COLO668 (cell line): ENCODE results near the gene CST6.
"Not testable (repeated sequence)": the region's sequence is repeated elsewhere in the genome, so short reads cannot be mapped to it uniquely, and the experiment has no call there.

Experiments
- DNase-seq: peaks from one replicate; lab custom pipeline; 2025; ENCODE audit not compliant: unreplicated experiment; lab: John Stamatoyannopoulos, UW

CST6 gene

DNA sequence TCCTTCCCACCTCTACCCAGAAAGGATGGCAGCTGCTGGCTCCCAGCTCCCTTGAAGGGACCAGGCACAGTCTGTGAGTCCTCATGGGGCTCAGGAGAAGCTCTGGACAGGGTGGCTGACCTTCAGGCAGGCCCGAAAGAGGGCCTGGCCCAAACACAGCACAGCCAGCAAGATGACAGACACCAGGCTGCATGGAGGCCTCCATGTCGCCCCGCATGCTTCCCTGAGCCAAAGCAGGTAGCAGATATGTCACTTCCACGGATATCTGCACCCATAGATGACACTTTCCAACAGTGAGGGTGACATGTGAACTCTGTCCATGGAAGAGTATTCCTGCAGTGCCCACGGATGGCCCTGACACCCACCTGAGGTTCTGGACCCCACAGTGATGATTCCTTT, 28.2 kb upstream of the CST6 start:
- DNase-seq = no peak

DNA sequence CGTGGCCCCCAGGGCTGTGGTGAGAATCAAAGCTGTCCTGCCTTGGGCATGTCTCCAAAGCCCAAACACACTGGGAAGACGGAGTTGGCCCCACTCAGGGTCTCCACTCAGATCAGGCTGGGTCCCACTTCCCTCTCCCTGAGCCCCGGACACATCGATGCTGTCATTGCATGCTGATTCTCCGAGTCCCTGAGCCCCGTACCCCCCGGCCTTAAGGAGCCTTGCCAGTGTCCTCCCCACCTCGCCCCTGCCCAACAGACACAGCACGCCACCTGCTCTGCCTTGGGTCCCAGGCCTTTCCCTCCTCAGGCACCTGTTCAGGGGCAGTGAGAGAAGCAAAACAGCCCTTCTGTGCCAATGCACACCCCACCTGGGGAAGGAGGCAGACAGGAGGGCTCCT, 24.5 kb upstream of the CST6 start:
- no peak for DNase-seq

DNA sequence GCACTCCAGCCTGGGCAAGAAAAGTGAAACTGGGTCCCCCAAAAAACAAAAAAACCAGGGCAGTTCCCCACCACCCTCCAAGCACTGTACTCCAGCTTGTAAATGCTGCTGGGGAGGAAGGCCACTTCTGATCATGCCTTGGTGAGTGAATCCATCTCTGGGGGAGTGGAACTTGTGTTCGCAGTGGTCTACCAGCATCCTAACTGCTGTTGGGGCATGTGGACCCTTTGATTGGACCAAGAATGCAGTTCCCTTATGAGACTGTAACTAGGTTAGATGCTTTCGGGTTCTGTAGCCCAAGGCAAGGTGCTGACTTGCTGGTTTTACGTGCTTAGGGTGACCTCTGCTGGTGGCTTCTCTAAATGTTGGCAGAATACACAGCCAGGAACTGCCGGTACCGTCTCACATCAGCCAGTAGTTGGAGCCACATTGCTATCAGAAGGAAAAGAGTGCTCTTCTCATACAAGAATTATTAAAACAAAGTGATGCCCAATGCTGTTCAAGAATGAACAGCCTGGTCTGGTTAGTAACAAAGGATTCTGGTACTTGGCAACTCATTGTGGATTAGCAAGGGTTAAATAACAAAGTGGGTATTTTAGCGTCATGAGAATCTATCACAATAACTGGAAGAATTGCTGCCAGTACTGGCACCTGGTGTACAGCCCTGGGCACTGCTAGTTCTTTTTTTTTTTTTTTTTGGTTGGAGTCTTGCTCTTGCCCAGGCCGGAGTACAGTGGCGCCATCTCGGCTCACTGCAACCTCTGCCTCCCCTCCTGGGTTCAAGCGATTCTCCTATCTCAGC, 22.8 kb upstream of the CST6 start:
- peak; percentile 87 for DNase-seq

DNA sequence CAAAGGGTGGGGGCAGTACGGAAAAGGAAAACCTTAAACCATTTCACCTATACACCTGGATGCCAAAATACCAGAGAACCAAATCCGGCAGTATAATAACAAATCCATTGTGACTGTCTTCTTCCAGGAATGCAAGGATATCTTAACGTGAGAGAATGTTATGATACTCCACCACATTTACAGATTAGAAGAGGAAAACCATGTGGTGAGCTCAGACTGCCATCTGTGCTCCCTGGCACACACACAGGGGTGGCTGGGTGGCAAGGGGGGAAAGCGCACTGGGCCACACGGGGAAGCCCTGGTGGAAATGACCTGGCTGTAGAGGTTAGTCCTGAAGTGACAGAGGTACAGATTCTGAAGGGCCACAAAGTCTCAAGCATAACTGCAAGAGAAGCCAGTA, 19.8 kb upstream of the CST6 start:
- DNase-seq = no peak

DNA sequence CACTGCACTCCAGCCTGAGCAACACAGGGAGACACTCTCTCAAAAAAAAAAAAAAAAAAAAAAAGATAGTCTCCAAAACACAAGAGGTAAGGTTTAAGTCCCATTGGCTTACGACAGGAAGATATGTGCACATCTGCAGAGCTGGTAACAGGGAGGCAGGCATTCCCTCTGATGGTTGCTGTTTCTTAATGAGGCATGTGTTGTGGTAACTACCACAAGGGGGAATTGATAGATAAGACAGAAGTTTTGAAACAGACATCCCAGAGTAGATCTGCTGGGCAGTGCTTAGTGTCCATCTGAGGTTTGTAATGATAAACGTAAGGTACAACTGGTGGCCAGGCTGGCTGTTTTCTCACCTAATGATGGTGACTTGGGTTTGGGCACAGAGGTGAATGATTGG, 14.5 kb upstream of the CST6 start:
- DNase-seq = no peak

DNA sequence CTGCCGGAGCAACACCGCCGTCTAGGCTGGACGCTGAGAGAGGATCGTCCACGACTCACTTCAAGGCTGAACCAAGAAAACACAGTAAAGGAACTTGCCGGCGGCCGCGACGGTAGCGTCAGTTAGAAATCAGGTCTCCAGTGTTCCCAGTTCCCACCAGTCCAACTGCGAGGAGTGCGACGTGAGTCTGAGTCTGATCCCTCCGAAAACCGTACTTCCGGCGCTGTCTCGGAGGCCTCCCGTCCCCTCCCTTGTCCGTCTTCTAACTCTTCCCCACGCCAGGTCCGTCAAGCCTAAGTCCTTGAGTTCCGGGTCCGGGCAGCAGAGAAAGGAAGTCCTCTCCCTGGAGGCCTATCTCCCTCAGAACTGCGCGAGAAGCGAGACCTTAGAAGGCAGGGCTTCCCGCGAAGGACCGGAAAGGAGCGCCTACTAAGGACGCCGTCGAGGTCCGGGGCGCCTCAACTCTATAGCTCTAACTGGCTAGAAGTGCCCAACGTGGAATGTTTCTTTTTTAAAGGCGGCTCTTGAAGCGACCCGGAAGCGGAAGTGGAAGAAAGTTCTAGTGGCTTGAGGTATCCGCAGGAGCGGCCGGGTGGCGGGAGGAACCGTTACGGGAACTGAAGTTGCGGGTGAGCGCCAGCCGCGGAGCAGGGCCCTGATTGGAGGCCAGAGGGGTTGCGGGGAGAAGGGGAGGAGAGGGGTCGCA, 9.7 kb upstream of the CST6 start, which contains the start of the genes BANF1 and EIF1AD:
BANF1 (plus strand) TSS at position 562 of the 706 bp plus-strand sequence. CDS start 748 bp downstream, outside the sequence.
EIF1AD (minus strand) TSS at position 216 of the 706 bp plus-strand sequence. CDS start 1,768 bp downstream, outside the sequence.
- DNase-seq = peak; percentile 96

DNA sequence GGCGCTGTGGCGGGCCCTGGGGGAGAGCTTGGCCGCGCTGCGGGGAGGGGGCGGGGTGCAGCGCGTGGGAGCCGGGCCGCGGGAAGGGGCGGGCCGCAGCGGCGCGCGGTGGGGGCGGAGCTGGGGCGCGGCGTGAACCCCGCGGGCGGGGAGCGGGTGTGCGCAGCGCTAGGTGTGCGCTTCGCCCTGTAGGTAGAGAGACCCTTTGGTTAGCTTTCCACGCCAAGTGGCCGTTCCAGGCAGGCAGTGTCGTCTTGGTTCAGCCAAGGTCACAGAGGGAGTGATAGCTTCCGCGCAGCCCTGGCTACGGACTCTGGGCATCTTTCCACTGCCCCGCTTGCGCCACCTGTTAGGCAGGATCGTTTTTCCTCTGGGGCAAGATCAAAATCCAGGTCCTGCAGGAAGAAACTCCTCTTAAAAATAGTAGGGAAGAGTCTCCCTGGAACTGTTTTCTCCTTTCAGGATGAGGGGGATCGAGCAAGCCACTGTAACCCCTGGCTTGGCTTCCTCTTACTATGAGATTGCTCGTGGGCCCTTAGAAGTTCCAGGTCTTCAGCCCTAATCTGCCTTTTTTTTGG, 9.1 kb upstream of the CST6 start:
- DNase-seq = peak; percentile 81

DNA sequence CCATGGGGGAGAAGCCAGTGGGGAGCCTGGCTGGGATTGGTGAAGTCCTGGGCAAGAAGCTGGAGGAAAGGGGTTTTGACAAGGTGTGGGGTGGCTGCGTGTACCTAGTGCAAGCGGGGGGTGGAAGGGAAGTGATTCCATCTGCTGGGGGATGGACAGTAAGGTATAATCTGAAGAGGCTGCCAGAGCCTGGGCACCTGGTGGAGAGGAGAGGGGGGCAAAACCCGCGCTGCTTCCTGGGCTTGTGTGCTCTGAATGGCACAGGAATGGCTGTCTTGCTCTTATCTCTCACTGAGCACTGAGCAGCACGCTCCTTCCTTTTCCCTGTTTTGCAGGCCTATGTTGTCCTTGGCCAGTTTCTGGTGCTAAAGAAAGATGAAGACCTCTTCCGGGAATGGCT, 8.5 kb upstream of the CST6 start:
- DNase-seq = peak; percentile 20

DNA sequence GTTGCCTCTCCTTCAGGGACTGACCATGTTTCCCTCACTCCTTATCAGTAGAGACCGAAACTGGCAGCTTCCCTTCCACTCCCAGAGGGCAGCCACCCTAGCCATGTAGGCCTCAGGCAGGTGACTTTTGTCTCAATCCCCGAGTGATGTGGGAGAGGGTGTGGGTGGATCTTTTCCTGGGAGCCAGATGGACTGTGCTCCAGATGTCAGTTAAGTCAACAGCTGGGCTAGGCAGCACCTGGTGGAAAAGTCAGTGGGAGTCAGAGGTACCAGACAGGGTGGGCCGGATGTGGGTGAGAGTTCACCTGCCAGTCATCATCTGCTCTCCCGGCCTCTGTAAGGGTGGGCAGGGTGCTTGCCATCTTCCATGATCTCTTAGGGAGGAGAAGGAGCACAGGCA, 7.6 kb upstream of the CST6 start:
- DNase-seq = peak; percentile 24

DNA sequence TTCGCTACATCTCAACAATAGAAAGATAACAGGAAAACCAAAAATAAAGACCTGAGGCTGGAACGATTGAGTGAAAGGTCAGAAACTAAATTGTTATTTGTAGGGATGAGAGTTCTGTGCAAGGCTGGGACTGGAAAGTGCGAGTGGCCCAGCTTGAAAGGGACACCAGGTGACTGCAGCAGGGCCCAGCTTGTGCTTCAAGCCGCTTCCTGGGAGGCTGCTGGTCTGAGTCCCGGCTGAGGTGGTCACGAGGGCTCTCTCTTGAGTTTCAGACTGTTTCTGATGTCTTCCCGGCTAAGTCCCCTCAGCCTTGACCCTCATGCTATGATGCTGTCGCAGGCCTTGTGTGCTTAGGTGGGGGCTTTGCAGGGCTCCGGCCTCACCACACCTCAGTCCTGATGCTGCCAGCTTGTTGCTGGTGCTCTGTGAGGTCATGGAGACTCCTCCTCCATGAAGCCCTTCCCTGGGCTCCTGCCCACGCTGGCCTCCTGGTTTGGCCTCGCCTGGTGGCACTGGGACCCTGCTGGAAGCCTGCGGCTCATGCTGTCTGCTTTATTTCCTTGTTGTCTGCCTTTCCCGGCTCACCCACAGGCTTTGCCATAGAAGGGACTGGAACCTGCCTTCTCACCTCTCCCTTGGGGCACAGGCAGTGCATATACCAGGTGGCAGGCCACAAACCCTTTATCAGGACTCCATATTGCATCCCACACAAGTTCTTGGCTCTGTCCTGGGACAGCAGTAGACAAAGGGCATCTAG, 5.5 kb upstream of the CST6 start:
- DNase-seq = no peak

DNA sequence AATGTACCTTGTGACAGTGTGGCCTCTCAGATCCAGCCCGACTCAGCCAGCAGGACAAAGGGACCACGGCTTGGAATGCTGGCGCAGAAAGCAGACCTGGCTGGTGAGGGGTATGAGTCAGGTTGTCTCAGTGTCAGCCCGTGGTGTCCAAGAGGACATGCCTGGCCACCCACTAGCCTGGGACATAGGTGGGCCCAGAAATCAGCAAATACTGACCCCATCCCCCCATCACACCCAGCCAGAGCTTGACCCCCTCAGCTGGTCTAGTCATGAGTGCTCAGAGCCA, 5.0 kb upstream of the CST6 start:
- no peak for DNase-seq

DNA sequence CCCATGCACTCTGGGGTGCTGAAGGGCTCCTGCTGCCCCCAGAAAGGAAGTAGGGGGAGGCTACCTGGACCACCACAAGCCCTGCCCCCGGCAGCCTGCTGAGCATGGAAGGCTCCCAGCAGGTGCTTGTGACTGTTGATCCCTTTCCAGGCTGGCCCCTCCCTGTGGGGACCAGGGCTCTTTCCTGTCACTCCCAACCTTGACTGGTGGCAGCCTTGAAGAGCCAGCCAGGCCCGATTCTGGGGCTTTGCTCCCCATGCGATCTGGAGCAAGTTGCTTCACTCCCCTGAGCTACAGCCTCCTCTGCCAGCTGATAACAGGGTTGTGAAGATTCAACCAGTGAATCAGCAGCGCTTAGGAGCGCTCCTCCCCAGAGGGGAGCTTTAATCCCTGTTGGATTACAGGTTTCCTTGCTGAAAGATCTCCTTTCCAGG, 4.6 kb upstream of the CST6 start:
- DNase-seq = peak; percentile 22

DNA sequence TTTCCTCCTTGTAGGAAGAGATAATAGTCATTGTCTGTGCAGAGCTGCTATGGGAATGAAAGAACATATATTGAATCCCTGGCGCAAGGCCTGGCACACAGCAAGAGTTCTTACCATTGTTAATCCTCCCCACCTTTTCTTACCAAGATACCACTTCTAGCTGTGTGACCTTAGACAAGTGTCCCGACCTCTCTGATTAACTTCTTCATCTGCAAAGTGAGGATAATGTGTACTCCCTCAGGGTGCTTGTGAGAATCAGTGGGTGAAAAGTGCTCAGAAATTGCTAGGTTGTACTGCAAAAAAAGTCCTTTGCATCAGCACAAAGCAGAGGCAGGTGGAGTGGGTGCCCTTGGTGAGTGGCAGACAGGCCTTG, 3.7 kb upstream of the CST6 start:
- no peak for DNase-seq

DNA sequence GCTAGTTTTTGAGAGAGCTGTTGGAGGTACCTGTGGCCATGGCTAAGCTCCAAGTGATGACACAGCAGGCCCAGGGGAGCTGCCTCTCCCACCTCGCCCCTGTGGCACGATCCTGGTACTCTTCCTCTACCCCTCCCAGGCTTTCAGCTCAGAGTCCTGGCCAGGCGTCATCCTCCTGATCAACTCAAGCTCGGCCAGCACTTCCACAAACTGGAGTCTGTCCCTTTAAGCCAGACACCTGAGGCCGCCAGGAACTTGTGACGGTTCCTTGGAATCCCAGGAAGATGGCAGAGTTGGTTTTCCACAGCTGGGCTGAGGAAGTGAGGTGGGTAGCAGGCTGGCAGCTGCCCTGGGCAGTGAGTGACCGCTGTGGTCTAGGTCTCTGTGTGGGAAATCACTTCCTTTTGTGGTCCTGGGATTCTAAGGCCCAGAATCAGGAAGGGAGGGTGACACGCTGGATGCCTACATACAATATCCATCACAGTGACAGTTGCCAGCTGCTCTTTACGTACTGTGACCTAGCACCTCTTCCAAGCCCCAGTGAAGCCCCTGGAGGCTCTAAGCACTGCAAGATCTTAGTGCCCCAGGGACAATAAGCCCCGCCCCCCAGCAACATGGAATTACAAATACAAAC, 3.2 kb upstream of the CST6 start:
- peak; percentile 14 for DNase-seq

DNA sequence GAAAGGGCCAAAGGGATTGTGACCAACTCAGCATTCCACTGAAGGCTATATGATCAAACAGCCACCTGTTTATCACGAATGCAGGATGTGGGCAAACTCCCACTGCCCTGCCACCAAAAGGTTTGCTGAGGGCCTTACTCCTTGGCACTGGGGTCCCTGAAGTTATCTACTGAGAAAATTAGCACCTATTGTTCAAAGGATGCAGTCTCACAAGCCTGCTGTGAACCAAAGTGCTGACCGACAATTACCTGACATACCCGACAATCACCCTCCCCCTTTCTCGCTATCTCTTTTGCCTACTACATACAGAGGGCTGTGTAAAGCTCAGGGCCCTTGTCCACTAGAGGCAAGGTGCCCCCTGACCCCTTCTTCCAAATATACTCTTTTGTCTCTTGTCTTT, 1.8 kb upstream of the CST6 start:
- DNase-seq = not testable (repeated sequence)

DNA sequence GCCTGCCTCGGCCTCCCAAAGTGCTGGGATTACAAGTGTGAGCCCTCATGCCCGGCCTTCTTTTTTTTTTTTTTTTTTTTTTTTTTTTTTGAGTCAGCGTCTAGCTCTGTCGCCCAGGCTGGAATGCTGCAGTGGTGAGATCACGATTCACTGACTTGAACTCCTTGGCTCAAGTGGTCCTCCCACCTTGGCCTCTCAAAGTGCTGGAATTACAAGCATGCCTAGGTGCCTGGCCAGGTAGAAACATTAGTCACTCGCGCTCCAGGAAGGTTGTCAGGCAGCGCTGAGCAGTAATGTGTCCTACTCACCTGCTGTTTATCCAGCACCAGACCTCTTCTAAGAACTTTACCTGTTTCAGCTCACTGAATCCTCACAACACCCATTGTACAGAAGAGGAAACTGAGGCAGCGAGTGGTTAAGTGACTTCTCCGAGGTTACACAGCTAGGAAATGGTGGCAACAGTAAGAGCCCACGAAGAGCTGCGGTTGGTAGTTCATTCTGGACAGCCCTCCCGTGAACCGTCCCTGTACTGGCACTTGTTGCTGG, 496 bp upstream of the CST6 start:
- no peak for DNase-seq

DNA sequence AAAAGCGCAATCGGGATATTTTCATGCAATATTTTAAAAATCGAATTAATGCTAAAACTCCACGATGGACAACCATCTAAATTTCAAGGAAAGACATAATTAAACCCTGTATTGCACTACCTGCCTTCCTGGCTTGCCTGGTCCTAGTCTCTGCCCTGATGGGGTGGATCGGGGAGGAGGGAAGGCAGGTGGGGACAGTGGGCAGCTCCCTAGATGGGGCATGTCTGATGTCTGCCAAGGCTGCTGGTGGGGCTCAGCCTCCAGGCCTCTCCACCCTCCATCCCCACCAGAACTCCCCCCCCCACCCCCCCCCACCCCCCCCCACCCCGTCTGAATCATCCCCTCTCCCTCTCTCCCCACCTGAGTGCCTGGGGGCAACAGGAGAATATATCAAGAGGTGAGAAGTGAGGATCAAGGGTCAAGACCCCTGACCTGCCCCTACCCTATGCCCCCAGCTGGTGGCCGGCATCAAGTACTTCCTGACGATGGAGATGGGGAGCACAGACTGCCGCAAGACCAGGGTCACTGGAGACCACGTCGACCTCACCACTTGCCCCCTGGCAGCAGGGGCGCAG, 650 bp downstream of the CST6 start:
- no peak for DNase-seq

DNA sequence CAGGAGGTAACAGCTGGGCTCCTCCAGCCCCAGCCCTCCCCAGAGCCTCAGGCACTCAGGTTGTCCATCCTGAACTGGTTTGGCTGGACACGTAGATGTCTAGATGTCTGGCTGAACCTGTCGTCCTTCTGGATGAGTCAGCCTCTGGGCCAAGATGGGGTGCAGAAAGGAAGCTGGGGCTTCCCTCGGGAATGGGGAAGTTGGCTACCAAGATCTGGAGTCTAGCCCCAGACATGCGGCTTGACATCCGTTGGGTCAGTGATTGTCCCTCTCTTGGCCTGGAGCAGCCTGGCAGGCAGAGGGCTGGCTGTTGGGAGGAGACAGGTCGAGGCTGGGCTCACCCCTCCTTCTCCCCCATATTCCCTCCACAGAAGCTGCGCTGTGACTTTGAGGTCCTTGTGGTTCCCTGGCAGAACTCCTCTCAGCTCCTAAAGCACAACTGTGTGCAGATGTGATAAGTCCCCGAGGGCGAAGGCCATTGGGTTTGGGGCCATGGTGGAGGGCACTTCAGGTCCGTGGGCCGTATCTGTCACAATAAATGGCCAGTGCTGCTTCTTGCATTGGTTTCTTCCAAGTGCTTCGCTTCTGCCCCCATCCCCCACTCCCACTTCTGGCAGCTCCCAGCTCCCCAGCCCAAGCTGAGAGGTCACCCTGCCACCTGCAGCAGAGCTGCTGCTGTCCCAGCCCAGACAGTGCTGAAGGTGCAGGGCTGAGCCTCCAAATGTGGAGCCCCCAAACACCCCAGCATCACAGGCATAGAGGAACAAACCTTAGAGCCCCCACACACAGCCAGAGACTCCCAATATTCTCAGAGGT, 1.3 kb downstream of the CST6 start:
- DNase-seq = no peak

DNA sequence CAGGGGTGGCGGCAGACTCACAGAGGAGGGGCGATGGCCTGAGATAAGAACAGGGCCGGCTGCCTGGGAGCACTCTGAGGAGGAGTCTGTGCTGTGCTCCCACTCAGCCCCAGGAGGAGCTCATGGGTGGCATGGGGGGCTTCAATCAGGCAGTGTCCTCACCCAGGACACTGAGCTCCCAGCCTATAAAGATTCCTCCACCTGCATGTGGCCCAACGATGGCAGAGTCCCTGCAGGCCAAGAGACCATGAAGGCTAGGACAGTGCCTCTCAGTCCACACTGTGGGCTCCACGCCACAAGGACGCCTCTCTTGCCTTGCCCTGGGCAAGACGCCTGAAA, 1.9 kb downstream of the CST6 start:
- DNase-seq = no peak
